ENCODE results near the gene GPATCH3.

Gene GPATCH3

DNA sequence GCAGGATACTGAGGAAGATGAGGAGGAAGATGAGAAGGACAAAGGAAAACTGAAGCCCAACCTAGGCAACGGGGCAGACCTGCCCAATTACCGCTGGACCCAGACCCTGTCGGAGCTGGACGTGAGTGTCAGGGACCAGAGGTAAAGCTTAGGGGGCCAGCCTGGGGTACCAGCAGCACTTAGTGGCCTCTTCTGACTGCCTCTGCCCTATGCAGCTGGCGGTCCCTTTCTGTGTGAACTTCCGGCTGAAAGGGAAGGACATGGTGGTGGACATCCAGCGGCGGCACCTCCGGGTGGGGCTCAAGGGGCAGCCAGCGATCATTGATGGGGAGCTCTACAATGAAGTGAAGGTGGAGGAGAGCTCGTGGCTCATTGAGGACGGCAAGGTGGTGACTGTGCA lies 42.4 kb upstream of the GPATCH3 start:
- no peak for FAIRE-seq
- TF ChIP-seq, protein P1, sequence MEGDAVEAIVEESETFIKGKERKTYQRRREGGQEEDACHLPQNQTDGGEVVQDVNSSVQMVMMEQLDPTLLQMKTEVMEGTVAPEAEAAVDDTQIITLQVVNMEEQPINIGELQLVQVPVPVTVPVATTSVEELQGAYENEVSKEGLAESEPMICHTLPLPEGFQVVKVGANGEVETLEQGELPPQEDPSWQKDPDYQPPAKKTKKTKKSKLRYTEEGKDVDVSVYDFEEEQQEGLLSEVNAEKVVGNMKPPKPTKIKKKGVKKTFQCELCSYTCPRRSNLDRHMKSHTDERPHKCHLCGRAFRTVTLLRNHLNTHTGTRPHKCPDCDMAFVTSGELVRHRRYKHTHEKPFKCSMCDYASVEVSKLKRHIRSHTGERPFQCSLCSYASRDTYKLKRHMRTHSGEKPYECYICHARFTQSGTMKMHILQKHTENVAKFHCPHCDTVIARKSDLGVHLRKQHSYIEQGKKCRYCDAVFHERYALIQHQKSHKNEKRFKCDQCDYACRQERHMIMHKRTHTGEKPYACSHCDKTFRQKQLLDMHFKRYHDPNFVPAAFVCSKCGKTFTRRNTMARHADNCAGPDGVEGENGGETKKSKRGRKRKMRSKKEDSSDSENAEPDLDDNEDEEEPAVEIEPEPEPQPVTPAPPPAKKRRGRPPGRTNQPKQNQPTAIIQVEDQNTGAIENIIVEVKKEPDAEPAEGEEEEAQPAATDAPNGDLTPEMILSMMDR (IDR thresholded peaks at IDR 0.05; ENCODE audit: insufficient read depth, missing control alignments): no peak
- no peak for DNase-seq (ENCODE audit: insufficient read length, low spot score)

GRCh38 chr1:26941311-26941710 lies 41.0 kb upstream of the GPATCH3 start:
- DNase-seq (ENCODE audit: insufficient read length, low spot score) (no peak), FAIRE-seq (no peak)
- TF ChIP-seq, protein P1 (IDR thresholded peaks at IDR 0.05; ENCODE audit: insufficient read depth, missing control alignments): no peak

- TF ChIP-seq, protein P1 (IDR thresholded peaks at IDR 0.05; ENCODE audit: insufficient read depth, missing control alignments): no peak
Observed at GRCh38 chr1:26938659-26939025, 38.4 kb upstream of the GPATCH3 start.

DNA sequence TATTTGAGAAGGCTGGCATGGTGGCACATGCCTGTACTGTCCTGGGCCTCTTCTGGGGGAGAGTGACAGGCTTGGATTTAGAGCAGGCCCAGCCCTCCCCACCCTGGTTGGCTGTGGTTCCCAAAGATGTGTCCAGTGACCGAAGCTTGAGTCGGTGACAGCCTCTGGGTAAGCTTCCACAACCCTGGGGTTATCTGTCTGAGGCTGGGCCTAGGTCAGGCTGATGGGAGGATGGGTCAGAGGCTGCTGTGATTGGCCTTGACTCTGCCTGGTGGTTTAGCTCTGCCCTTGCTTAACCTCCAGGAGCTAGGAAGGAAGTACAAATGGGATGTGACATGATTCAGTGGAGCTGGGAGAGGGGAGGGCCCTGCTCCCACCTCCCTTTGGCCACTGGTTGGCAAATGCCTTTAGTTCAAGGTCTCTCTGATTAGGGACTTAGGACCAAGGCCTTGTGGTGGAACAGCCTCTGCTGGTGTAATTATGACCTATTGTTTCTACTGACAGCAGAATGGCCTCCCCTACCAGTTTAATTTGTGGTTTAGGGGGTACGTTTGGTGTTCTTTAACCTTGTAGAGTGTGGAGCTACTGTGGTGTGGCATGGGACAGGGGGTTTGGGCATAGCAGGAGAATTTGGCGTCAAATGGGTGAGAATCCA lies 37.9 kb upstream of the GPATCH3 start:
- DNase-seq (ENCODE audit: insufficient read length, low spot score) (no peak), FAIRE-seq (no peak)
- TF ChIP-seq, protein P1 (IDR thresholded peaks at IDR 0.05; ENCODE audit: insufficient read depth, missing control alignments): no peak

More at GRCh38 chr1:26938659-26939025, 38.4 kb upstream of the GPATCH3 start:
- FAIRE-seq (no peak), DNase-seq (ENCODE audit: insufficient read length, low spot score) (no peak)

- TF ChIP-seq, protein P1 (IDR thresholded peaks at IDR 0.05; ENCODE audit: insufficient read depth, missing control alignments): no peak
- DNase-seq (ENCODE audit: insufficient read length, low spot score) (no peak), FAIRE-seq (no peak)
Observed at GRCh38 chr1:26936823-26937222, 36.6 kb upstream of the GPATCH3 start.

DNA sequence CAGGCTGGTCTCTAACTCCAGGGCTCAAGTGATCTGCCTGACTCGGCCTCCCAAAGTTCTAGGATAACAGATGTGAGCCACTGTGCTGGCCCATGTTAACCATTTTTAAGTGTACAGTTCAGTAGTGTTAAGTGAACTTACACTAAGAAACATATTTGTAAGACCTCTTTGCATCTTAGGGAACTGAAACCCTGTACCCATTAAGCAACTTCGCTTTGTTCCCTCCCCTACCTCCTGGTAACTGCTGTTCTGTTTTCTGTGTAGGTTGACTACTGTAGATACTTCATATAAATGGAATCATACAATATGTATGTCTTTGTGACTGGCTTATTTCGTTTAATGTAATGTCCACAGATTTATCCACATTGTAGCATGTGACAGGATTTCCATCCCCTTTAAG lies 32.3 kb upstream of the GPATCH3 start:
- DNase-seq (ENCODE audit: insufficient read length, low spot score) (no peak), FAIRE-seq (no peak)
- TF ChIP-seq, protein P1 (IDR thresholded peaks at IDR 0.05; ENCODE audit: insufficient read depth, missing control alignments): no peak

DNA sequence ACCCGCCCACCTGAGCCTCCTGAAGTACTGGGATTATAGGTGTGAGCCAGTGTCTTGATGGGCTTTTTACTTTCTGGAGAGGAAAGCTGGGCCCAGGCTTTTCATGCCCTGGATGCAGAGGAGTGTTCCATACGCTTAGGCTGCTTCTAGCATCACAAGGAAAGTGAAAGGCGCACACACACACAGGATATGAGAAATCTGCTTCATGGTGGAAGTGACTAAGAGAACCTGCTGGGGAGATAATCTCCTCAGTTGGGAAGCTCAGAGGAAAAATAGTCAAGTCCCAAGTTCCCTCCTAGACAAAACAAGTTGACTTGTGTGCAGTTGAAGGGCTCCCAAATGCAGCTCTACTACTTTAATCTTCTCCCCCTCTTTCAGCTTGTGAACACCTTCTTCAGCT lies 23.4 kb upstream of the GPATCH3 start:
- FAIRE-seq: no peak
- TF ChIP-seq, protein P1 (IDR thresholded peaks at IDR 0.05; ENCODE audit: insufficient read depth, missing control alignments): no peak
- DNase-seq (ENCODE audit: insufficient read length, low spot score): no peak
